SK-N-SH (cell line): ENCODE results near the gene CCM2. TPM values are rescaled to one million over a fixed set of nuclear protein-coding genes. Genes with fewer than 3 reads are reported as not detected.

Source experiments
- CTCF ChIA-PET: fragments of 300-600, 350-600 bp; formaldehyde crosslinking; extraction: SDS; loops from one replicate; lab custom pipeline; 2021; lab: Yijun Ruan, JAX
- POLR2A ChIA-PET: fragments of 350-600 bp; sonication (Branson Sonifier 250); formaldehyde crosslinking; extraction: SDS; loops from one replicate; lab custom pipeline; 2020; ENCODE audit warnings: antibody characterized with exemption, inconsistent platforms; lab: Yijun Ruan, JAX
- DNase-seq: peaks from one replicate; pipeline ENCODE4 v3.0.0; 2012
- H2AFZ ChIP-seq: fragments of 200-600 bp; sonication (generic); 2 replicates; pipeline ENCODE4 v1.8.1; 2016; ENCODE audit warnings: antibody characterized with exemption, mild to moderate bottlenecking, low read depth
- H3F3A ChIP-seq: fragments of 200-600 bp; sonication (generic); replicated peaks from 2 replicates; pipeline ENCODE3; 2016; ENCODE audit warnings: antibody characterized with exemption, mild to moderate bottlenecking; ENCODE audit not compliant: insufficient read depth
- H3K27ac ChIP-seq, 2 experiments: fragments of 200-500 bp in 1 of 2; fragments of 200-600 bp in 1 of 2; sonication (Bioruptor generic) in 1 of 2; sonication (generic), shearing (Covaris generic) in 1 of 2; 2 replicates each; pipeline versions ENCODE4 v1.5.1 to v1.6.1; 2014 to 2016; ENCODE audit warnings: low read depth in 2 of 2, inconsistent platforms in 1 of 2, low read length in 1 of 2, mild to moderate bottlenecking in 1 of 2, mixed read lengths in 1 of 2
- H3K27me3 ChIP-seq: fragments of 200-600 bp; sonication (generic), shearing (Covaris generic); 2 replicates; pipeline ENCODE4 v1.6.1; 2016; ENCODE audit warnings: mixed run types; ENCODE audit not compliant: insufficient read depth
- H3K36me3 ChIP-seq, 2 experiments: fragments of 200-500 bp in 1 of 2; fragments of 200-600 bp in 1 of 2; sonication (Bioruptor generic) in 1 of 2; sonication (generic) in 1 of 2; replicated peaks in 1 of 2; 2 replicates each; pipeline versions ENCODE3 to v1.5.1; 2014 to 2016; ENCODE audit warnings: low read length in 1 of 2, mild to moderate bottlenecking in 1 of 2; ENCODE audit not compliant: insufficient read depth in 2 of 2, control insufficient read depth in 1 of 2
- H3K4me1 ChIP-seq, 2 experiments: fragments of 200-500 bp in 1 of 2; fragments of 200-600 bp in 1 of 2; sonication (Bioruptor generic) in 1 of 2; sonication (generic), shearing (Covaris generic) in 1 of 2; 2 replicates each; pipeline versions ENCODE4 v1.5.1 to v1.6.1; 2014 to 2016; ENCODE audit warnings: low read depth in 1 of 2, low read length in 1 of 2, mixed run types in 1 of 2; ENCODE audit not compliant: insufficient read depth in 2 of 2, control insufficient read depth in 1 of 2
- H3K4me2 ChIP-seq: fragments of 200-600 bp; sonication (generic), shearing (Covaris generic); 2 replicates; pipeline ENCODE4 v1.6.1; 2017; ENCODE audit warnings: mixed run types
- H3K4me3 ChIP-seq, 2 experiments: fragments of 200-500 bp in 1 of 2; fragments of 200-600 bp in 1 of 2; sonication (Bioruptor generic) in 1 of 2; sonication (generic), shearing (Covaris generic) in 1 of 2; 2 replicates each; pipeline versions ENCODE4 v1.5.1 to v1.8.1; 2014 to 2016; ENCODE audit warnings: low read depth in 2 of 2, inconsistent platforms in 1 of 2, low read length in 1 of 2, mild to moderate bottlenecking in 1 of 2, mixed read lengths in 1 of 2, moderate library complexity in 1 of 2
- H3K79me2 ChIP-seq: fragments of 200-600 bp; sonication (generic); 2 replicates; pipeline ENCODE4 v1.8.1; 2017; ENCODE audit warnings: mild to moderate bottlenecking; ENCODE audit not compliant: insufficient read depth
- H3K9ac ChIP-seq: fragments of 200-600 bp; sonication (generic); 2 replicates; pipeline ENCODE4 v1.6.1; 2017; ENCODE audit warnings: mixed run types
- H3K9me2 ChIP-seq: fragments of 200-600 bp; sonication (generic); 2 replicates; pipeline ENCODE4 v1.6.1; 2017; ENCODE audit warnings: mixed run types
- H3K9me3 ChIP-seq: fragments of 200-600 bp; sonication (generic); 2 replicates; pipeline ENCODE4 v1.6.1; 2017; ENCODE audit warnings: mixed run types, mild to moderate bottlenecking, moderate library complexity
- H4K20me1 ChIP-seq: fragments of 200-600 bp; sonication (generic); 2 replicates; pipeline ENCODE4 v1.6.1; 2017; ENCODE audit warnings: mild to moderate bottlenecking, mixed run types; ENCODE audit not compliant: insufficient read depth
- ELF1 ChIP-seq: IDR thresholded peaks from 2 replicates; pipeline ENCODE4 v1.4.0; 2012
- FOXM1 ChIP-seq: IDR thresholded peaks from 2 replicates; pipeline ENCODE4 v1.4.0; 2012; ENCODE audit warnings: low read depth, mild to moderate bottlenecking
- GABPA ChIP-seq: IDR thresholded peaks from 2 replicates; pipeline ENCODE4 v1.4.0; 2012; ENCODE audit warnings: low read depth, mild to moderate bottlenecking
- JUND ChIP-seq: IDR thresholded peaks from 2 replicates; pipeline ENCODE4 v1.4.0; 2012
- MEF2A ChIP-seq: IDR thresholded peaks from 2 replicates; pipeline ENCODE4 v1.4.0; 2012; ENCODE audit warnings: low read depth, borderline replicate concordance
- NFIC ChIP-seq: IDR thresholded peaks from 2 replicates; pipeline ENCODE4 v1.4.0; 2012; ENCODE audit warnings: borderline replicate concordance
- POLR2AphosphoS5 ChIP-seq: IDR thresholded peaks from 2 replicates; pipeline ENCODE4 v1.6.1; 2012; ENCODE audit warnings: low read depth, low read length
- RCOR1 ChIP-seq: fragments of 150-350 bp; IDR thresholded peaks from 2 replicates; pipeline ENCODE4 v1.6.1; 2017; ENCODE audit warnings: antibody characterized with exemption, low read length
- TAF1 ChIP-seq: IDR thresholded peaks from 2 replicates; pipeline ENCODE4 v1.6.1; 2012; ENCODE audit warnings: low read depth, mild to moderate bottlenecking, low read length, moderate library complexity, borderline replicate concordance
- TCF12 ChIP-seq: IDR thresholded peaks from 2 replicates; pipeline ENCODE4 v1.4.0; 2012
- YY1 ChIP-seq: IDR thresholded peaks from 2 replicates; pipeline ENCODE4 v1.4.0; 2012; ENCODE audit warnings: low read depth, mild to moderate bottlenecking
- WGBS: methylation state at CpG from one replicate; pipeline ENCODE4 v1.1.6; 2017; ENCODE audit warnings: low lambda C conversion rate; 5-methylcytosine and 5-hydroxymethylcytosine counted together
- polyA plus RNA-seq, 3 experiments: library from polyadenylated mRNA; depleted of rRNA; stranded (reverse); fragments of >200 nt; gene quantifications; 2 replicates each; pipeline ENCODE4 v1.2.3, GENCODE V29; 2012
- TF ChIP-seq, protein P1 (sequence below): IDR thresholded peaks from 2 replicates; pipeline ENCODE4 v1.6.1; 2012; ENCODE audit warnings: mild to moderate bottlenecking, low read depth, low read length, moderate library complexity

CCM2 gene
- polyA plus RNA-seq, 1 of the 3 experiments (the other 2 are of a cell fraction): 83.2 TPM

DNA sequence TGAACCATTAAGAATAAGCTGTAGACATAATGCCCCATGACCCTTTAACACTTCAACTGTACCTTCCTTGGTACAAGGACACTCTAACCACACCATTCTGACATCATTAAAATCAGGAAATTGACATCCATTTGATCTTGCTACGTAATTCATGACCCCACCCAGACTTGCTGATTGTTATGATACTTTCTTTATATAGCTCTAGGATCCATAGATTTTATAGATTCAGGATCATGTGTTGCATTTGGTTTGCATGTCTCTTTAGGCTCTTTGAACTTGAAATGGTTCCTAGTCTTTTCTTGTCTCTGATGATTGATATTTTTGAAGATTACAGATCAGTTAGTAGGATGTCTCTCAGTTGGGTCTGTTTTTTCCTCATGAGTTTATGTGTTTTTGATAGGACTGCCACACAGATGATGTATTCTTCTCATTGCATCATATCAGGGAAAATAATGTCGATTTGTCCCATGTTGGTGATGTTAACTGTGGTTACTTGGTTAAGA is 13.5 kb downstream of the CCM2 start:
- H3K9me2 ChIP-seq: no peaks in the 10 kb centered on the region
- DNase-seq: no peak
- H3K4me2 ChIP-seq: no peak overlapping the region
- 97% methylated on average over 2 of the region's 2 CpGs for WGBS
- peaks cover 0 to 29% of the 10 kb centered on the region in 2 experiments for H3K36me3 ChIP-seq
- POLR2A ChIA-PET: no interaction called here
- H3K27ac ChIP-seq: no peak overlapping the region
- H2AFZ ChIP-seq: no peak overlapping the region
- H3K4me1 ChIP-seq: no peaks in the 10 kb centered on the region
- no peak overlapping the region for H3K4me3 ChIP-seq
- TF ChIP-seq, protein P1, sequence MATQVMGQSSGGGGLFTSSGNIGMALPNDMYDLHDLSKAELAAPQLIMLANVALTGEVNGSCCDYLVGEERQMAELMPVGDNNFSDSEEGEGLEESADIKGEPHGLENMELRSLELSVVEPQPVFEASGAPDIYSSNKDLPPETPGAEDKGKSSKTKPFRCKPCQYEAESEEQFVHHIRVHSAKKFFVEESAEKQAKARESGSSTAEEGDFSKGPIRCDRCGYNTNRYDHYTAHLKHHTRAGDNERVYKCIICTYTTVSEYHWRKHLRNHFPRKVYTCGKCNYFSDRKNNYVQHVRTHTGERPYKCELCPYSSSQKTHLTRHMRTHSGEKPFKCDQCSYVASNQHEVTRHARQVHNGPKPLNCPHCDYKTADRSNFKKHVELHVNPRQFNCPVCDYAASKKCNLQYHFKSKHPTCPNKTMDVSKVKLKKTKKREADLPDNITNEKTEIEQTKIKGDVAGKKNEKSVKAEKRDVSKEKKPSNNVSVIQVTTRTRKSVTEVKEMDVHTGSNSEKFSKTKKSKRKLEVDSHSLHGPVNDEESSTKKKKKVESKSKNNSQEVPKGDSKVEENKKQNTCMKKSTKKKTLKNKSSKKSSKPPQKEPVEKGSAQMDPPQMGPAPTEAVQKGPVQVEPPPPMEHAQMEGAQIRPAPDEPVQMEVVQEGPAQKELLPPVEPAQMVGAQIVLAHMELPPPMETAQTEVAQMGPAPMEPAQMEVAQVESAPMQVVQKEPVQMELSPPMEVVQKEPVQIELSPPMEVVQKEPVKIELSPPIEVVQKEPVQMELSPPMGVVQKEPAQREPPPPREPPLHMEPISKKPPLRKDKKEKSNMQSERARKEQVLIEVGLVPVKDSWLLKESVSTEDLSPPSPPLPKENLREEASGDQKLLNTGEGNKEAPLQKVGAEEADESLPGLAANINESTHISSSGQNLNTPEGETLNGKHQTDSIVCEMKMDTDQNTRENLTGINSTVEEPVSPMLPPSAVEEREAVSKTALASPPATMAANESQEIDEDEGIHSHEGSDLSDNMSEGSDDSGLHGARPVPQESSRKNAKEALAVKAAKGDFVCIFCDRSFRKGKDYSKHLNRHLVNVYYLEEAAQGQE: no peak
- TF ChIP-seq ELF1: no peak
- no peak for TF ChIP-seq JUND
- TF ChIP-seq GABPA: no peak
- TF ChIP-seq TAF1: no peak
- TF ChIP-seq RCOR1: no peak
- H3K9me3 ChIP-seq: no peaks in the 10 kb centered on the region
- H3K27me3 ChIP-seq: no peaks in the 10 kb centered on the region
- CTCF ChIA-PET: interaction anchor here (0.7 to 2.4 kb wide), 4 partner anchors 9 to 104 kb away, joined by 3 to 10 read pairs (median 4); no protein-coding TSS in a partner anchor
- peaks cover 6% of the 10 kb centered on the region; the same call in 1 of the 2 replicates for H4K20me1 ChIP-seq
- peaks cover 85% of the 10 kb centered on the region for H3K79me2 ChIP-seq
- no peak overlapping the region for H3K9ac ChIP-seq
- no peaks in the 10 kb centered on the region for H3F3A ChIP-seq

- H3K4me1 ChIP-seq: no peaks in the 10 kb centered on the region
- no peak overlapping the region for H2AFZ ChIP-seq
- peaks cover 85% of the 10 kb centered on the region for H3K79me2 ChIP-seq
- no peak overlapping the region for H3K9ac ChIP-seq
- H3K36me3 ChIP-seq: peaks cover 0 to 38% of the 10 kb centered on the region in 2 experiments
- H3K9me3 ChIP-seq: no peaks in the 10 kb centered on the region
- peaks cover 15% of the 10 kb centered on the region; the same call in 1 of the 2 replicates for H4K20me1 ChIP-seq
- no peak overlapping the region for H3K4me2 ChIP-seq
- no peak overlapping the region for H3K27ac ChIP-seq
- no peak overlapping the region for H3K4me3 ChIP-seq
- POLR2A ChIA-PET: interaction anchor here (1.7 kb wide), 1 partner anchor 14 kb away, joined by 4 read pairs; no protein-coding TSS in a partner anchor
- no peak for DNase-seq
- CTCF ChIA-PET: interaction anchor here (1.0 to 2.4 kb wide), 4 partner anchors 13 to 58 kb away, joined by 3 to 10 read pairs (median 5); no protein-coding TSS in a partner anchor
- H3K9me2 ChIP-seq: no peaks in the 10 kb centered on the region
- TF ChIP-seq TAF1 (no peak), MEF2A (no peak), FOXM1 (no peak), NFIC (no peak), YY1 (no peak), TCF12 (no peak), POLR2AphosphoS5 (no peak)
- TF ChIP-seq, protein P1: no peak
- H3K27me3 ChIP-seq: no peaks in the 10 kb centered on the region
- WGBS: 100% methylated on average over 1 of the region's 1 CpG
- H3F3A ChIP-seq: no peaks in the 10 kb centered on the region
Measured at GRCh38 chr7:45015313-45015712, 15.3 kb downstream of the CCM2 start.
